Measurements from ENCODE around the gene PSMB9.

Gene PSMB9

DNA sequence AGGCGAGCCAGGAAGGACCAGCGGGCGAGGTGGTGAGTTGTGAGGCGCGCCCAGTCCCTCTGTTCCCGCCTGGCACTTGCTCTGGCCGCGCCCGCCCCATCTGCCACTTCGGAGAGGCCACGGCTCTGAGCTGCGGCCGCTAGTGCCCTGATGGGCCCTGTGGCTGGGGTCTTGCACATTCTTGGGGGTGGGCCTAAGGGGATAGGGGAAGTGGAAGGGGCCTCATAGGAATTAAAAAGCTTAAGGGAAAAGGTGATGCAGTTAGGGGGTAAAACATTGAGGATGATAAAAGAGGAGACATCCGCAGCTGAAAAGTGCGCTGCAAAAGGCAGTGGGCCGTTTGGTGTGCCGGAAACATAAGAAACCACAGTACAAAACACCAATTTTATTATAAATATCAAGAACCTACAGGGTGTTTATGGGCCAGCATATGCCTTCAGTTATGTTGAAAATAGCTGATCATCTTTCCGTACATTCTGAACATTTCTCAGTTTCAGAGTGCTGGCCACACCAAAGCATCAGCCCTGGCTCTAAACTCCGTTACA lies 9.1 kb upstream of the PSMB9 start:
- Histone ChIP-seq H3K4me1 (ENCODE audit: control insufficient read depth in 1 of 2, insufficient read depth in 1 of 2, low read depth in 1 of 2, low read length in 1 of 2) (peaks cover 63 to 64% of the 10 kb centered on the region in 2 experiments), H3K27me3 (no peaks in the 10 kb centered on the region), H3K36me3 (peaks cover 79% of the 10 kb centered on the region), H3K4me3 (ENCODE audit: low read depth in 1 of 2, low read length in 1 of 2) (peak overlapping the region; percentile 88 to 93), H3K27ac (peak overlapping the region; percentile 97), H3K9me3 (no peaks in the 10 kb centered on the region)
- TF ChIP-seq CTCF (IDR thresholded peaks at IDR 0.05), result peak; percentile 3

GRCh38 chr6:32845384-32845884 lies 8.6 kb upstream of the PSMB9 start:
- Histone ChIP-seq H3K4me1 (ENCODE audit: control insufficient read depth in 1 of 2, insufficient read depth in 1 of 2, low read depth in 1 of 2, low read length in 1 of 2) (peaks cover 68% of the 10 kb centered on the region in 2 experiments), H3K36me3 (peaks cover 79% of the 10 kb centered on the region), H3K27me3 (no peaks in the 10 kb centered on the region), H3K9me3 (no peaks in the 10 kb centered on the region), H3K4me3 (ENCODE audit: low read depth in 1 of 2, low read length in 1 of 2) (peak overlapping the region; percentile 88 to 93), H3K27ac (peak overlapping the region; percentile 97)
- no peak for TF ChIP-seq CTCF (IDR thresholded peaks at IDR 0.05)

GRCh38 chr6:32847004-32847403 lies 7.0 kb upstream of the PSMB9 start:
- peaks cover 76 to 80% of the 10 kb centered on the region in 2 experiments for H3K4me1 ChIP-seq (ENCODE audit: control insufficient read depth in 1 of 2, insufficient read depth in 1 of 2, low read depth in 1 of 2, low read length in 1 of 2)
- peak overlapping the region; percentile 97 for H3K27ac ChIP-seq
- no peak for TF ChIP-seq CTCF (IDR thresholded peaks at IDR 0.05)
- no peaks in the 10 kb centered on the region for H3K27me3 ChIP-seq
- H3K4me3 ChIP-seq (ENCODE audit: low read depth in 1 of 2, low read length in 1 of 2), result peak overlapping the region; percentile 88 to 93
- H3K36me3 ChIP-seq, result peaks cover 79% of the 10 kb centered on the region
- no peaks in the 10 kb centered on the region for H3K9me3 ChIP-seq

DNA sequence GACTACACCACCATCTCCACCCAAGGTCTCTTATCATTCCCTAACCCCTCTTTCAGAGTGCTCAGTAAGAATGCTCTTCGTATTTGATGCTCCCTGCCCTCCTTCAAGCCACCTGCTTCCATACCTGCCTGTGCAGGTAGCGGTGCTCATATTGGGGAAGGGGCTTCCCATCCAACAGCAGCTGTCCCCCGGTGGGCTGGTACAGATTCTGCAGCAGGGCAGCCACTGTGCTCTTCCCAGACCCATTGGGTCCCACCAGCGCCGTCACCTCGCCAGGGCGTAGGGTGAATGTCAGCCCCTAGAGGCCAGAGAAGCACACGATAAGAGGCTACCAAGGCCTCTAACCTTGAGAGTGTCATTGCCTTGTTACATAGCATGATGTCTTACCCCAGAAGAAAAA lies 6.2 kb upstream of the PSMB9 start:
- no peaks in the 10 kb centered on the region for H3K27me3 ChIP-seq
- peaks cover 75% of the 10 kb centered on the region for H3K36me3 ChIP-seq
- H3K9me3 ChIP-seq, result no peaks in the 10 kb centered on the region
- H3K27ac ChIP-seq, result peak overlapping the region; percentile 97
- no peak for TF ChIP-seq CTCF (IDR thresholded peaks at IDR 0.05)
- peaks cover 74 to 80% of the 10 kb centered on the region in 2 experiments for H3K4me1 ChIP-seq (ENCODE audit: control insufficient read depth in 1 of 2, insufficient read depth in 1 of 2, low read depth in 1 of 2, low read length in 1 of 2)
- peak overlapping the region in 1 of 2 experiments; percentile 93 for H3K4me3 ChIP-seq (ENCODE audit: low read depth in 1 of 2, low read length in 1 of 2)

DNA sequence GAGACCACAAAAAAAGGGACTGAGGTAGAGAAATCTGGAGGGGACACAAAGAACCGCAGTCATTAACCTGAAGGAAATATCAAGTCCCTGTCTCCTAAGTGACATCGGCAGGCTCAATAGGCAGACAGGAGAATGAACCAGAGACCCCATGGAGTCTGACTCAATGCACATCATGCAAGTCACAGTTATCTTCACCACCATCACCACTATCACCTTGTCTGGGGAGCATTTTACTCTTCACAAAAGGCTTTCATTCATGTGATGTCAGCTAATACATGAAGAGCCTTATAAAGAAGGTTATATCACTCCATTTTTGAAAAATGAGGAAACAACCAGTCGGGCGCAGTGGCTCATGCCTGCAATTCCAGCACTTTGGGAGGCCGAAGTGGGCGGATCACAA lies 4.9 kb upstream of the PSMB9 start:
- Histone ChIP-seq H3K4me1 (ENCODE audit: control insufficient read depth in 1 of 2, insufficient read depth in 1 of 2, low read depth in 1 of 2, low read length in 1 of 2) (peaks cover 67 to 74% of the 10 kb centered on the region in 2 experiments), H3K4me3 (ENCODE audit: low read depth in 1 of 2, low read length in 1 of 2) (no peak overlapping the region), H3K27me3 (no peaks in the 10 kb centered on the region), H3K27ac (peak overlapping the region; percentile 97), H3K36me3 (peaks cover 74% of the 10 kb centered on the region), H3K9me3 (no peaks in the 10 kb centered on the region)
- TF ChIP-seq CTCF (IDR thresholded peaks at IDR 0.05), result no peak
